Gastrocnemius medialis (tissue), 4 donors: ENCODE results near the gene ERFL.

Source experiments
- POLR2A ChIP-seq, 2 donors: fragments of 450-650 bp; IDR thresholded peaks; one replicate each; pipeline ENCODE4 v1.6.1; 2017; ENCODE audit warnings: antibody characterized with exemption in 2 of 2, mild to moderate bottlenecking in 2 of 2, moderate library complexity in 2 of 2
- TF ChIP-seq, protein P1 (sequence below), 5 experiments: fragments of 450-650 bp in 3 of 5; fragments of 200-600 bp in 2 of 5; sonication (generic) in 2 of 5; IDR thresholded peaks in 4 of 5; conservative IDR thresholded peaks in 1 of 5; 1 replicate in 4 of 5; 2 replicates in 1 of 5; pipeline ENCODE4 v1.5.1; 2016 to 2019; ENCODE audit warnings: antibody characterized with exemption in 5 of 5, mild to moderate bottlenecking in 3 of 5, moderate library complexity in 3 of 5

DNA sequence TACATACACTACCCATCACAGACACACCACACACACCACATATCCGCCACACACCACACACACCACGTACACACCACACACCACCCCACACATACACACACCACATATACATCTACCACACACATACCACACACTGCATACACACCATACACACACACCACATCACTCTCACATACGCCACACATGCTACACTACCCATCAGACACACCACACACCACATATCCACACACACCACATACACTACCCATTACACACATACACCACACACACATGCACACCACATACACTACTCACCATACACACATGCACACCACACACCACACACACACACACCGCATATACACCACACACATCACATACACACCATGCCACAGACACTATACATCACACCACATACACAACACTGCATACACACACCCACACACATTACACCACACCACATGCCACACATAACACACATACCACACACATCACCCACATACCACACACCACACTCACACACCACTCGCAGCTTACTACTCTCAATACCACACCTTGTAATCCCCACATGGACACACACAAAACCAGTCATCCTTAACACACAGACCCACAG lies 9.5 kb downstream of the ERFL start:
- TF ChIP-seq, protein P1, sequence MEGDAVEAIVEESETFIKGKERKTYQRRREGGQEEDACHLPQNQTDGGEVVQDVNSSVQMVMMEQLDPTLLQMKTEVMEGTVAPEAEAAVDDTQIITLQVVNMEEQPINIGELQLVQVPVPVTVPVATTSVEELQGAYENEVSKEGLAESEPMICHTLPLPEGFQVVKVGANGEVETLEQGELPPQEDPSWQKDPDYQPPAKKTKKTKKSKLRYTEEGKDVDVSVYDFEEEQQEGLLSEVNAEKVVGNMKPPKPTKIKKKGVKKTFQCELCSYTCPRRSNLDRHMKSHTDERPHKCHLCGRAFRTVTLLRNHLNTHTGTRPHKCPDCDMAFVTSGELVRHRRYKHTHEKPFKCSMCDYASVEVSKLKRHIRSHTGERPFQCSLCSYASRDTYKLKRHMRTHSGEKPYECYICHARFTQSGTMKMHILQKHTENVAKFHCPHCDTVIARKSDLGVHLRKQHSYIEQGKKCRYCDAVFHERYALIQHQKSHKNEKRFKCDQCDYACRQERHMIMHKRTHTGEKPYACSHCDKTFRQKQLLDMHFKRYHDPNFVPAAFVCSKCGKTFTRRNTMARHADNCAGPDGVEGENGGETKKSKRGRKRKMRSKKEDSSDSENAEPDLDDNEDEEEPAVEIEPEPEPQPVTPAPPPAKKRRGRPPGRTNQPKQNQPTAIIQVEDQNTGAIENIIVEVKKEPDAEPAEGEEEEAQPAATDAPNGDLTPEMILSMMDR (IDR thresholded peaks at IDR 0.05 in 4 of 5, conservative IDR thresholded peaks at IDR 0.05 in 1 of 5), result no peak
- no peak for TF ChIP-seq POLR2A (IDR thresholded peaks at IDR 0.05)
